CD4-positive, alpha-beta T cell treated with Interleukin-6 for 4 hours (primary cell): ENCODE results near the gene SLC38A10.
"Not testable (repeated sequence)": the region's sequence is repeated elsewhere in the genome, so short reads cannot be mapped to it uniquely, and the experiment has no call there.

Source experiments
- DNase-seq: peaks from one replicate; pipeline ENCODE4 v3.0.0-alpha.2; 2020; ENCODE audit warnings: mixed read lengths

The SLC38A10 gene

GRCh38 chr17:81310949-81311550 is 15.9 kb upstream of the SLC38A10 start:
- no peak for DNase-seq

GRCh38 chr17:81309859-81310839 is 15.0 kb upstream of the SLC38A10 start:
- DNase-seq = no peak

GRCh38 chr17:81309140-81309858 is 14.2 kb upstream of the SLC38A10 start:
- no peak for DNase-seq

GRCh38 chr17:81308784-81309139 is 13.7 kb upstream of the SLC38A10 start:
- not testable (repeated sequence) for DNase-seq

- no peak for DNase-seq
Observed at GRCh38 chr17:81307636-81308560, 12.8 kb upstream of the SLC38A10 start.

- no peak for DNase-seq
Observed at GRCh38 chr17:81306898-81307510, 11.9 kb upstream of the SLC38A10 start.

GRCh38 chr17:81306491-81306890 is 11.4 kb upstream of the SLC38A10 start:
- no peak for DNase-seq

- DNase-seq = no peak
Observed at GRCh38 chr17:81305051-81305630, 10.0 kb upstream of the SLC38A10 start.

GRCh38 chr17:81304196-81305015 is 9.3 kb upstream of the SLC38A10 start:
- no peak for DNase-seq

- no peak for DNase-seq
Observed at GRCh38 chr17:81303385-81303784, 8.3 kb upstream of the SLC38A10 start.

- no peak for DNase-seq
Observed at GRCh38 chr17:81302861-81303333, 7.8 kb upstream of the SLC38A10 start.

GRCh38 chr17:81302324-81302723 is 7.2 kb upstream of the SLC38A10 start:
- DNase-seq = no peak

- no peak for DNase-seq
Observed at GRCh38 chr17:81301195-81302144, 6.4 kb upstream of the SLC38A10 start.

- DNase-seq = no peak
Observed at GRCh38 chr17:81300586-81301155, 5.6 kb upstream of the SLC38A10 start.

GRCh38 chr17:81299846-81300585 is 4.9 kb upstream of the SLC38A10 start:
- DNase-seq = no peak

- no peak for DNase-seq
Observed at GRCh38 chr17:81298991-81299738, 4.1 kb upstream of the SLC38A10 start.

GRCh38 chr17:81298325-81298990 is 3.4 kb upstream of the SLC38A10 start:
- no peak for DNase-seq
